NCI-H1694 (cell line): ENCODE results near the gene KMT5B.

Source experiments
- DNase-seq: peaks from one replicate; lab custom pipeline; 2025; lab: John Stamatoyannopoulos, UW

The KMT5B gene

DNA sequence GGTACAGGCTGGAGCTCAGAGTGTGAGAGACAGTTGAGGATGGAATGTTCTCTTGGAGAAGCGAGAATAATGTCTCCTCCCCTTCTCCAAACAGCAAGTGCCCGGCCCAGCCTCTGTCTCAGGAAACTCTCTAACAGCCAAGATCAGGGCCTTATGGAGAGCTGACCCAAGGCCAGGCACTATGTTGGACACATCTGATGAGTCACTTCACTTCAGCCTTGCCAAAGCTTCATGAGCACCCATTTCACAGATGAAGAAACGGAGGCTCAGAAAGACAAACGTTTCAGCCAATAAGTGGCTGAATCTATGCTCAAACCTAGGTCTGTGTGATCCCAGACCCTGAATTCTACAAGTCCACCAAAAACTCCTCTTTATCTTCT is 69.8 kb downstream of the KMT5B start:
- no peak for DNase-seq

GRCh38 chr11:68142441-68143309 is 70.4 kb downstream of the KMT5B start:
- no peak for DNase-seq

DNA sequence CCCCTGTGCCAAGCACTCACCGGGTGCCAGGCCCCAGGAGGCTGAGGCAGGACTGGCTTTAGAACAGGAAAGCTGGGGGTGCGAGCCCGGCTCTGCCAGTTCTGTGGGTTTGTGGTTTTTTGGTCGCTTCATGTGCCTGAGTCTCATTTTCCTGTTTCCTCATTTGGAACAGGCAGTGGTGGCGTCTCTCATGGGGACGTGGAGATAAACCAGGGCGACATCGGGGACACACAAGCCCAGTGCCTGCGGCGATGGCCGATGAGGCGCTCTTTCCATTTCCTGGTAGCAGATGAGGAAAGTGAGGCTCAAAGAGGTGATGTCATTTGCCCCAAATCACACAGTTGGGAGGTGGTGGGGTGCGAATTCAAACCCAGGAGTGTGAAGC is 71.1 kb downstream of the KMT5B start:
- no peak for DNase-seq

DNA sequence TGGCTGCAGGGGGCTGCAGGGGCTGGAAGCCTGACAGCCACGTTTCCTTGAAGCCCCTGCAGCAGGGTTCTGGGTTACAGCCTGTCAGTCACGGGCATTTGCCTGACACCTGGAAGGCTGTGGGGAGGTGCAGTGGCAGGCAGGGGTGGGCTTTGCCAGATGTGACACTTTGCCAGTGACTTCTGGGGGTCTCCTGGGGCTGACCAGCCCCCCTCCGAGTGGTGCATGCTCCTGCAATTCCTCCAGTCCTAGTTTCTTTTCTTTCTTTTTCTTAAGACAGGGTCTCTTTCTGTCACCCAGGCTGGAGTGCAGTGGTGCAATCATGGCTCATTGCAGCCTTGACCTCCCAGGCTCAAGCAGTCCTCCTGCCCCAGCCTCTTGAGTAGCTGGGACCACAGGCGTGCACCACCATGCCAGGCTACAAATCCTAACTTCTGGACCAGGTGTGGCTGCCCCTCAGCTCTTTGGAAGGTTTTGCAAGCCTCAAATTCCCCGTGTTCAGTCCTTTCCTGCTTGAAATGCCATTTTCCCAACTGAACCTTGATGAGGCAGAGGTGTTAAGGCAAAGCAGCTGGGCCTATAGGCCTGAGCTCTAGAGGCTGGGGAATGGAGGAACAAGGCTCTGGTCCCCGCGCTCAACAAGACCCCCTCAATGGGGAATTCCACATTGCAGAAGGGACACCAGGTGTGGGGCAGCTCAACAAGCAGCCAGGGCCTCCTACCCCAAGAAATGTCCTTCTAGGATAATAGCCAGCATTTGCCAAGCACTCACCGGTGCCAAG is 71.7 kb downstream of the KMT5B start:
- no peak for DNase-seq

DNA sequence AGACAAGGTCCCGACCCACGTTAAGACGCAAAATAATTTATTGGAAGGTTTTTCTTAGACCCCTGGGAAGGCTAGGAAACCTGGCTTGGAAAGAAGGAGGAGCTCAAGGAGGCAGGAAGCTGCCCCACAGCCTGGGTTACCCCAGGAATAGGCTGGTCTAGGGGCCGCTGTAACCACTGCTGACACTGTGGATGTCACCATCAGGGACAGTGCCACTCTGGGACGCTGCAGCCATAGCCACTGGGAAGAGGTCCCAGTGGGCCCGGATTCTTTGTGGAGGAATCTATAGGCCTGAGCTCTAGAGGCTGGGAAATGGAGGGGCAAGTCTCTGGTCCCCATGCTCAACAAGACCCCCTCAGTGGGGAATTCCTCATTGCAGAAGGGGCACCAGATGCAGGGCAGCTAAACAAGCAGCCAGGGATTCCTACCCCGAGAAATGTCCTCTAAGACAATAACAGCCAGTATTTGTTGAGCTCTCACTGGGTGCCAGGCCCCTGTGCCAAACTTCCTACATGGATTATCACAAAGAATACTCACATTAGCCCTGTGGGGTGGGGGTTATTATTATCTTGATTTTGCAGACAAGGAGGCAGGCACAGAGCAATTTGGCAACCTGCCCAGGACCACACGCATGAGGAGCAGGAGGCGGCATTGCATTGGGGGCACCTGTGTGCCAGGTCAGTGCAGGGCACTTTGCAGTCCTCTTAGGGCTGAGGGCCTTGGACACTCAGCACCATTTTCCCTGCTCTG is 72.4 kb downstream of the KMT5B start:
- no peak for DNase-seq

DNA sequence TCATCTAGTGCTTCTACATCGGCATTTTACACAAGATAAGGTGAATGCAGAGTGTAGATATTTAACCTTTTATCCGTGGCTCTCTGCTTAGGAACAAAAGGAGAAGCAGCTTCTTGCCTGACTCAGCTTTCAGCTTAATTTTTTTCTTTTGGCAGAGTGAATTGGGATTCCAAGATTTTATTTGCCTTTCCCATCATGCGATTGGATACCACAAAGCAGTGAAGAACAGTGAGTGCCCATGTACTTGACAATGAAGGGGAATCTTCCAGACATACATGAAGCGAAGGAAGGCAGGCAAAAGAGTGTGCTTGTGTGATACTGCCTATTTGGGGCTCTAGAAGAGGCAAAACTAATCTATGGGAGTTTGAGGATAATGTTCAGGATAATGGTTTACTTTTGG is 74.9 kb downstream of the KMT5B start:
- no peak for DNase-seq

DNA sequence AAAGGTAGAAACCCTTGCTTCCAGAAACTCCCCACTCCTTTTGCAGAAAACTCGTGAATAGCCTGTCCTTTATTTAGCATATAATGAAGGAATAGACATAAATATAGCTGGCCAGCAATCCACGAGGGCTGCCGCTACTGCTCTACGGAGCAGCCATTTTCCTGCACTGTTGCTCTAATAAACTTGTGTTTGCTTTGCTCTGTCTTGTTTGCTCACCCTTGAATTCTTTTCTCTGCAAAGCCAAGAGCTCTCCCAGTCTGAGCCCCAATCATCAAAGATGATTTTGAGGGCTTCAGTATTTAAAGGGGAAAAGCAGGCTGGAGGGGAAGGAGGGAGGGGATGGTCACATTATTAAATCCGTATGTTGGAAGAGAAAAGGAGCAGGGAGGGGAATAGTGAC is 75.3 kb downstream of the KMT5B start:
- no peak for DNase-seq

- no peak for DNase-seq
Measured at GRCh38 chr11:68136866-68137265, 76.2 kb downstream of the KMT5B start.

DNA sequence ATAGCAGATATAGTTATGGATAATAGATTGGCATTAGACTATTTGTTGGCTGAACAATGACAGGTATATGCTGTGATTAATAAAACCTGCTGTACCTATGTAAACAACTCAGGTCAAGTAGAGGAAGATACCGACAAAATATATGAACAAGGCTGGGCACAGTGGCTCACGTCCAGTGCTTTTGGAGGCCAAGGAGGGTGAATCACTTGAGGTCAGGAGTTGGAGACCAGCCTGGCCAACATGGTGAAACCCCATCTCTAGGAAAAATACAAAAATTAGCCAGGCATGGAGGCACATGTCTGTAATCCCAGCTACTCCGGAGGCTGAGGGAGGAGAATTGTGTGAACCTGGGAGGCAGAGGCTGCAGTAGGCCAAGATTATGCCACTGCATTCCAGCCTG is 77.9 kb downstream of the KMT5B start:
- DNase-seq: no peak

DNA sequence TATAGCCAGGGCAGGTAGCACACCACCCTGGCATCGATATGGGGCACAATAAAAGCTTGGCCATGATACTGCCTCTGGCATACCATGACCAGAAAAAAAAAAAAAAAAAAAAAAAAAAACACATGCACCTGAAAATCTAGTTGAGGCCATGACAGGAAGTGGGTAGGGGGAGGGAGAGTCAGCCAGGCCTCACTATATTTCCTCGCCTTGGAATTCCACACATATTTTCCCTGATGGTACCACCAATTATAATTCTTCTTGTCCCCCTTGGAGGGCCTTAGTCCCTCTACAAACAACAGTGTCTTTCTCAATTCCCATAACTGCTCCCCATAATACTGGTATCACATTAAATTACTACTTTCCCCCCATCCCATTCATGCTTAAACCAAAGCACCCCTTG is 79.3 kb downstream of the KMT5B start:
- DNase-seq: no peak

DNA sequence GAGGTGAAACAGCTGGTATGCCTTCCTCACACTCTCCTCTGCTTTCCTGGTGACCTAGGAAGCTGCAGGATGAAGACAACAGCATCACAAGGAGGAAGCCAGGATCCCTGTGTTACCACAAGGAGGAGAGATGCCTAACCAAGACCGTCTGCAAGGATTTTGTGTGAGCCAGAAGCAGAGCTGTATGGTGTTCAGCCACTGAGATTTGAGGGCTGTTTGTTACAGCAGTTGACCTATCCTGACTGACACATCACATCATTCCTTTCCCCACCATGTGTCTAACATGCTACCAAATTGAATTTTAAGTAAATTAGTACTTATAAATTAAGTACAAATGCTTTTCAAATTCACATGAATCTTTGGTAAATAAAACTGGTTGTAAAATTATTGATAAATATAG is 83.0 kb downstream of the KMT5B start:
- no peak for DNase-seq

GRCh38 chr11:68128682-68129327 is 84.3 kb downstream of the KMT5B start:
- DNase-seq: no peak

GRCh38 chr11:68127714-68128681 is 85.1 kb downstream of the KMT5B start:
- no peak for DNase-seq

GRCh38 chr11:68125164-68125563 is 87.9 kb downstream of the KMT5B start:
- DNase-seq: no peak

- DNase-seq: no peak
Measured at GRCh38 chr11:68122936-68123539, 90.1 kb downstream of the KMT5B start.

DNA sequence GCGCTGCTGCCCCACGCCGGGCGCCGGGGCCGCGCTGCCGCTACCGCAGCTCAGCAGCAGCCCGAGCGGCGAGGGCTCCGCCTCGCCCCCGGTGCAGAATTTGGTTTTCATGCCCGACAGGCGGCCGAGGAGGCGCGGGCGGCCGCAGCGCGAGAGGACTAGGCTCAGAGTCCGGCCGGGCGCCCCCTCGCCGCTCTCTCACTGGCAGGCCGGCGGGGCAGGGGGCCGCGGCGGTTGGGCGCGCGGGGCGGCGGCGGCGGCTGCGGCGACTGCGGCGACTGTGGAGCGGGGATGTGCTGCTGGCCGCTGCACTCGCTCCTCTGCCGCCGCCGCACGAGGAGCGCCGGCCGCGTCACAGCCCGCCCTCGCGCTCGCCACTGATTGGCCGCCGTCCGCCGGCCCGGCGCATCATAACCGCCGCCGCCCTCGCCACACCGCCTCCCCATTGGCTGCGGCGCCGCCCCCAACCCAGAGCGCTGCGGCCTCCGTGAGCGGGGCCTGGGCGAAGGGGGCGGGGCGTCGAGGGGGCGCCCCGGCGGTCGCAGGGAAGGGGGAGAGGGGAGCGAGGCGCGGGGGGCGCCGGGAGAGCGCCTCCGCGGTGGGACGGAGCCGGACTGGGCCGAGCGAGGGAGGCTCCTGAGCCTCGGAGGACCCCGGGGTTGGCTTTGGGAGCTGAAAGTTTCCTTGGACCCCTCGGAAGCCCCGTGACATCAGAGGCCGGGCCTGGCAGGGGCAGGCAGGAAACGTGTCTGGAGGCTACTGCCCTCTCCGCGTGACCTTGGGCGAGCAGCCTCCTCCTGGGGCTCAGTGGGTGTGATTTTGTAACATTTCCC is 91.8 kb downstream of the KMT5B start, which contains the start of gene CHKA:
TSS of gene CHKA (minus strand) at position 322 of the 833 bp plus-strand sequence. CDS start at position 111, 211 bp downstream.
- DNase-seq: peak; percentile 67

DNA sequence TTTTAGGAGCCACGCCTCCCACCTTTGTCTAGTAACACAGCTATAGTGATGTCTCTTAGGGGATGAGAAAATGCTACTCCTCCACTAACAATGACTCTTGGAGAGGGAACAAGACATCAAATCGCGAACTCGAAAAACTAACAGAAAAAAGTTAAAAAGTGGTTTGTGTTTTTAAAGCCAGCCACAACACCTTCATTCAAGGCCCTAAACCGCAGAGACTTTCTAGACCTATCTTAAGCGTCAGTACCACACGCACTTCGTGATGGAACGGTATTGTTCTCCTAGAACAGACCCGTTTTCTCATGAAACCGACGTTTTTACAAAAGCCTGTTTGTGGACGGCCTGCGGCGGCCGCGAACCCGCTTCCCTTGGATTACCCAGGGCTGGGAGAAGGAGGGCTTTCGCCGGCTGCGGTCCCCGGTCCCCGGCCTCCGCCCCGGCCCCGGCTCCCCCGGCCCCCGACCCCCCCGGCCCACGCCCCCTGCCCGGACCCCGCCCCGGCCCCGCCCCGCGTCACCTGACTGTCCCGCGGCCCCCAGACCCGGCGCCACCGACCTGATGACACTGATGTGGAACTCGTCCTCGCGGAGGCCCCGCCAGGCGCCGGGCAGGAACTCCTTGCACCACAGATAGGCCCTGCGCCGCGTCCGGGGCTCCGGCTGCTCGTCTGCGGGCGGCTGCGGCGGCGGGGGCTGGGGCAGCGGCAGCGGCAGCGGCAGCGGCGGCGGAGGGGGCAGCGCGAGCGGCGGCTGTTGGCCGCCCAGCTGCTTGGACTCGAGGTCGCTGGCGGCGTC is 92.6 kb downstream of the KMT5B start:
- DNase-seq: no peak

DNA sequence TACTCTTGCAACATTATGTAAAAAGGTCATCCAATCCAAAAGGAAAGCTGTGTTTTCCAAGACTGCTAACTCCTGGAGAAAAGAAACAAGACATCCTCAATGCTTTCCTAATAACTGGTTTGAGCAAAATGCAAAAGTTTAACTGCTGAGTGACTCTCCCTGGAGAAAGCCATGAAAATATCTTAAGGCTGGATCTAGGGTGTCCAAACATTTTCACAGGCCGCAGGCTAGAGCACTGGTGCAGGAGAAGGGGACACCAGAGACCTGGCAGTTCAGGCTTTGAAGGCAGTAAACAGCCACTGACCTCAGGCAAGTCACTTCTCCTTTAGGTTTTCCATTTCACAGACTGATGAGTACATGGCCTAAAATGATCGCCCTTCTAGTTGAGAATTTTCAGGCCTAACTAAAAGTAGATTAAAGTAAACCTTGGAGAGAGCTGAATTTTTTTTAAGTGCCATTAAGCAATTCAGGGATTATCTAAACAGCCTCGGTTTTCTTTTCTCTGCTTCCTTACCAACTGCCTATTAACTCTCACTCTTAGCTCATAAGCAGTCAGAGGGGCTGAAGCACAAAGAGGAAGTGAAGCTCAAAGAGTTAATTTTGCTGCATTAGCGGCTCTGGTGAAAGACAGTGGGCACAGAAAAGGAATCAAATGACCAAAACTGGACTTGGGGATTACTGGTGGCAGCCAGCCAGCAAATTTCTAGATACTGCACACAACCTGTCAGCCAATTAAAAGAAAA is 94.2 kb downstream of the KMT5B start:
- DNase-seq: no peak
